Vagina (tissue), 2 donors: ENCODE results near the gene INS.

Experiments used
- POLR2A ChIP-seq, 2 donors: fragments of 450-650 bp; IDR thresholded peaks; one replicate each; pipeline ENCODE4 v1.6.1; 2017; ENCODE audit warnings: antibody characterized with exemption in 2 of 2, mild to moderate bottlenecking in 2 of 2, moderate library complexity in 2 of 2
- POLR2AphosphoS5 ChIP-seq, 2 donors: sonication (generic); formaldehyde crosslinking; IDR thresholded peaks; one replicate each; pipeline ENCODE4 v1.9.0; 2017; ENCODE audit warnings: antibody characterized with exemption in 2 of 2, mild to moderate bottlenecking in 2 of 2, low read depth in 1 of 2; ENCODE audit not compliant: insufficient read depth in 1 of 2
- TF ChIP-seq, protein P1 (sequence below), 3 experiments: fragments of 450-650 bp in 2 of 3; fragments of 200-600 bp in 1 of 3; sonication (generic) in 1 of 3; IDR thresholded peaks; one replicate each; pipeline ENCODE4 v1.5.1; 2017 to 2019; ENCODE audit warnings: antibody characterized with exemption in 3 of 3, mild to moderate bottlenecking in 2 of 3, moderate library complexity in 2 of 3

DNA sequence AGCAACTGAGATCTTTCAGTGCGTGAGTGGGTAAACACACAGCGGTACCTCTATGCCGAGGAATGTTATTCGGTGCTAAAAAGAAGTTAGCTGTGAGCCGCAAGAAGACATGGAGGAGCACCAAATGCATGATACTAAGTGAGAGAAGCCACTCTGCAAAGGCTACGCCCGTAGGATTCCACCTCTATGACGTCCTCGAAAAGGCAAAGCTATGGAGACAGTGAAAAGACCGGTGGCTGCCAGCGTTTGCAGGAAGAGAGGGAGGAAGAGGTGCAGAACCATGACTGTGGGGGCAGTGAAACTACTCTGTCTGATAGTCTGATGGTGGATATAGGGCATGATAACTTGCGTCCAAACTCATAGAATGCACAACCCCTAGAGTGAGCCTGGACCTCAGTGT, 50.5 kb downstream of the INS start:
- TF ChIP-seq, protein P1, sequence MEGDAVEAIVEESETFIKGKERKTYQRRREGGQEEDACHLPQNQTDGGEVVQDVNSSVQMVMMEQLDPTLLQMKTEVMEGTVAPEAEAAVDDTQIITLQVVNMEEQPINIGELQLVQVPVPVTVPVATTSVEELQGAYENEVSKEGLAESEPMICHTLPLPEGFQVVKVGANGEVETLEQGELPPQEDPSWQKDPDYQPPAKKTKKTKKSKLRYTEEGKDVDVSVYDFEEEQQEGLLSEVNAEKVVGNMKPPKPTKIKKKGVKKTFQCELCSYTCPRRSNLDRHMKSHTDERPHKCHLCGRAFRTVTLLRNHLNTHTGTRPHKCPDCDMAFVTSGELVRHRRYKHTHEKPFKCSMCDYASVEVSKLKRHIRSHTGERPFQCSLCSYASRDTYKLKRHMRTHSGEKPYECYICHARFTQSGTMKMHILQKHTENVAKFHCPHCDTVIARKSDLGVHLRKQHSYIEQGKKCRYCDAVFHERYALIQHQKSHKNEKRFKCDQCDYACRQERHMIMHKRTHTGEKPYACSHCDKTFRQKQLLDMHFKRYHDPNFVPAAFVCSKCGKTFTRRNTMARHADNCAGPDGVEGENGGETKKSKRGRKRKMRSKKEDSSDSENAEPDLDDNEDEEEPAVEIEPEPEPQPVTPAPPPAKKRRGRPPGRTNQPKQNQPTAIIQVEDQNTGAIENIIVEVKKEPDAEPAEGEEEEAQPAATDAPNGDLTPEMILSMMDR (IDR thresholded peaks at IDR 0.05) = no peak
- no peak for TF ChIP-seq POLR2A (IDR thresholded peaks at IDR 0.05)
- TF ChIP-seq POLR2AphosphoS5 (IDR thresholded peaks at IDR 0.05; ENCODE audit: insufficient read depth in 1 of 2, low read depth in 1 of 2) = no peak
